ENCODE data around the gene COQ9. TPM values are rescaled to one million over a fixed set of nuclear protein-coding genes. Genes with fewer than 3 reads are reported as not detected.
"Not testable (repeated sequence)": the region's sequence is repeated elsewhere in the genome, so short reads cannot be mapped to it uniquely, and the experiment has no call there.

The COQ9 gene
- total RNA-seq, 1 donor from 2014 or later = 51.2 TPM

GRCh38 chr16:57484515-57485005 is 37.3 kb downstream of the COQ9 start:
- DNase-seq (ENCODE audit: low read depth, low spot score) = no peak

DNA sequence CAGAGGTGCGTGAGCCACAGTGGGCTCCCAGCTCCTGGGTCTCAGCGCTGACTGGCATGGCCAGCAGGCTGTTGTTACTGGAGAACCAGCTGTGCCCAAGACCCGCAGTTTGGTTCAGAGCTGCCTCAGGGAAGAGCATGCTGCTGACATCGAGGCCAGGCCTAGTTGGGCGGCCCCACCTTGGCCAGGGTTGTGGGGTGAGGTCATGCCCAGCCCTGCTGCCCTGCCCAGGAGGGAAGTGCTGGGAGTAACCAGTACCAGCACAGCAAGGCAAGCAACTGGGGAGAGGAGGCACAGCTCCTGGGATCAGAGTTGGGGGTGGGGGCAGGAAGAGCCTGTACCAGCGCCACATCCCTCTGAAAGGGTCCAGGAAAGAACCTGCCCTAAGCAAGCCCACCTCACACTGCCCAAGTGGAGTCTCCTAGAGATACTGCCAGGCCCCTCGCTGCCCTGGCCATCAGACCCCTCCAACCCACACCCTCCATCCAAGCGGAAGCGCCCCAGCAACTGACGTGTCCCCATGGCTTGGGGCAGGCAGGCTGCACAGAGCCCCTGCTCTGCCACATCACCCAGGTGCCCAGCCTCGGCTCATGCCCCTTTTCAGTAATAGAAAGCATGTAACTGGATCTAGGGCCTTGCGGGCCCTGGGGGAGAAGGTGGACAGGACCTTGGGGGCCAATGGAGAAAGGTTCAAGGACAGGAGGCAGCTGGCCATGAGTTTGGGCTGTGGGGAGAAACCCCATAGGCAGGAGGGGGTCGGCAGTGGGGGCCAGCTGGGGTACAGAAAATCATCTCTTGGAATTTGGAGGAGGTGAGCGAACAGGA is 38.0 kb downstream of the COQ9 start:
- DNase-seq (ENCODE audit: low read depth, low spot score) = no peak

DNA sequence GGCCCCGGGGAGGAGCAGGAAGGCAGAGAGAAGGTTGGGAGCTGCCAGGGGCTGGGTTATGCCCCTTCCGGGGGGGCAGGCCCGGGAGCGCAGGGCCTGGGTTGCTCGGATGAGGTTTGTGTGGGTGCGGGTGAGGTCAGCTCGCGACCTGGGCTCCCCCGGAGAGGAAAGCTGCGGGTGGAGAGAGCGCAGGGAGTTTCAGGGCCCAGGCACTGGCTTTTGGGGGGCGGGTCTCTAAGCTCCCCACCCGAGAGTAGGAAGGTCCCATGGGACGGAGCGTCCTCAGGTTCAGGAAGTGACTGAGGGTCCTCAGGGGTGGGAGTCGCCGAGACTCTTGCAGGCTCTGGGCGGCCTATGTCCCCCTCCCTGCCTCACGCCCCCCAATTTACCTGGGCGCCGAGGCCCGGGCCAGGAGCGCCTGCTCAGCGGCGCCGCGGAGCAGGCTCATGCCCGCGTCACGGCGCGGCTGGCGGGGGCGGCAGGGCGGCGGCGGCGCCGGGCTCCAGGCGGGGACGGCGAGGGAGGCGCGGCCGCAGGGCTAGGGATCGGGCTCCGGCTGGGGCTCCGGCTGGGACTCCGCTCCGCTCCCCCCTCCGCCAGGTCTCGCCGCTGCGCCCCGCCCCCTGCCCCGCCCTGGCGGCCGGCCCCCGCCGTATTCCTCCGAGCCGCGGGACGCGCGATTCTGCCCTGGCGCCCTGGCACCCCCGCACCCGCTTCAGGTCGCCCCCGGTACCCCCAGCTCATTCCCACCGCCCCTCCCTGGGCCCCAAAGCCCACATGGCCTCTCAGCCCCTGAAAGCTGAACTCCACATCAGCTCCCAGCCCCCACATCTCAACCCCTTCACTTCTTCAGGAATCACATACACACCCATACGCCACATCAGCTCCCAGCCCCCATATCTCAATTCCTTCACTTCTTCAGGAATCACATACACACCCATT is 38.9 kb downstream of the COQ9 start, which contains the start of gene DOK4:
Gene DOK4 (minus strand): TSS at position 578 of the 942 bp plus-strand sequence. CDS start 6,986 bp downstream, outside the sequence.
- no peak for DNase-seq (ENCODE audit: low read depth, low spot score)

GRCh38 chr16:57486858-57487834 is 39.9 kb downstream of the COQ9 start:
- DNase-seq (ENCODE audit: low read depth, low spot score) = no peak

GRCh38 chr16:57489229-57489628 is 42.0 kb downstream of the COQ9 start:
- no peak for DNase-seq (ENCODE audit: low read depth, low spot score)

- no peak for DNase-seq (ENCODE audit: low read depth, low spot score)
These were observed 46.5 kb downstream of the COQ9 start for GRCh38 chr16:57493767-57494166.

GRCh38 chr16:57497121-57497520 is 49.8 kb downstream of the COQ9 start:
- DNase-seq (ENCODE audit: low read depth, low spot score) = no peak

DNA sequence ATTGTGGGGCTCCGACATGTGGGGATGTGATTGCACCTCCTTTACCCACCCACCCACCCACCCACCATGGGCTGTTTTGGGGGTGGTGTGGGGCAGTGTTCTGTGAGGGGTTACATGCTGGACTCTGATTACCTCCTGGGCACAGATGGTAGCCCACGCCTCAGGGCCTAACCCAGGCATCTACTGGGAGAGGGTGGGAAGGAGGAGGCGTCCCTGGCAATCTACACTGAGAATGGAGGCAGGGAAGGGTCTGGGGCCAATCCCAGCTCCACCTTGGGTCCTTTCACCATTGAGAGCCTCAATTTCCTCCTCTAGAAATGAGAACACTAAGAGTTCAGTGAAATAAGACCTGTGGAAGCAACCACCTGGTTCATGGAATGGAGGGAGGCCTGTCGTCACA is 50.8 kb downstream of the COQ9 start:
- DNase-seq (ENCODE audit: low read depth, low spot score) = no peak

DNA sequence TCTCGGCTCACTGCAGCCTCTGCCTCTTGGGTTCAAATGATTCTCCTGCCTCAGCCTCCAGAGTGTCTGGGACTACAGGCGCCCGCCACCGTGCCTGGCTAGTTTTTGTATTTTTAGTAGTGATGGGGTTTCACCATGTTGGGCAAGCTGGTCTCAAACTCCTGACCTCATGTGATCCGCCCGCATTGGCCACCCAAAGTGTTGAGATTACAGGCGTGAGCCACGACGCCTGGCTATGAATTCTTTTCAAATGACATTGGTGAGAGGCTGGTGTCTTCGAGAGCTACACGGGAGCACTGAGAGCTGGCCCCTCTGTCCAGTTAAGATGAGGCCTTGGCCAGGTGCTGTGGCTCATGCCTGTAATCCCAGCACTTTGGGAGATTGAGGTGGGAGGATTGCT is 52.7 kb downstream of the COQ9 start:
- not testable (repeated sequence) for DNase-seq (ENCODE audit: low read depth, low spot score)

DNA sequence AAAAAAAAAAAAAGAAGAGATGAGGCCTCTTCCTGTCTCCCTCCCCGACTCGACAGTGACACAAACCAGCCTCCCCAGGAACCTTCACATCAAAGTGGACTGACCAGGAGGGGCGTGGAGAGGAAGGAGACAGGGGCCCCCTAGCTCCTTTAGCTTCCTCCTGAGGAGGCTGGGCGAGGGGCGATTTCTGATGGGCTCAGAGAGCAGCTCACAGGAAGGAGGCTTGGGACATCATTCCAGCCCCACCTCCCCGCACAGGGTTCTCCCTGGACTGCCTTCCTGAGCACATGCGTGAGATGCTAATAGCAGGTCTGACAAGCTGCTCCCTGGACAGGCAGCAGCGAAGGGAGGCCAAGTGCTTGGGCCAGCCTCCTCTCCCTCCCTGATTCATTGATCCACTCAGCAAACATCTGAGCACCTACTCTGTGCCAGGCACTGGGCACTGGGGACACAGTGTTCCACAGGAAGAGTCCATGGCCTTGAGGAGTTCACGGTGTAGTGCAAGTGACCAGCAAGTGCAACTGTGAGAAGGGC is 53.4 kb downstream of the COQ9 start:
- DNase-seq (ENCODE audit: low read depth, low spot score) = no peak

GRCh38 chr16:57501492-57501891 is 54.2 kb downstream of the COQ9 start:
- no peak for DNase-seq (ENCODE audit: low read depth, low spot score)

DNA sequence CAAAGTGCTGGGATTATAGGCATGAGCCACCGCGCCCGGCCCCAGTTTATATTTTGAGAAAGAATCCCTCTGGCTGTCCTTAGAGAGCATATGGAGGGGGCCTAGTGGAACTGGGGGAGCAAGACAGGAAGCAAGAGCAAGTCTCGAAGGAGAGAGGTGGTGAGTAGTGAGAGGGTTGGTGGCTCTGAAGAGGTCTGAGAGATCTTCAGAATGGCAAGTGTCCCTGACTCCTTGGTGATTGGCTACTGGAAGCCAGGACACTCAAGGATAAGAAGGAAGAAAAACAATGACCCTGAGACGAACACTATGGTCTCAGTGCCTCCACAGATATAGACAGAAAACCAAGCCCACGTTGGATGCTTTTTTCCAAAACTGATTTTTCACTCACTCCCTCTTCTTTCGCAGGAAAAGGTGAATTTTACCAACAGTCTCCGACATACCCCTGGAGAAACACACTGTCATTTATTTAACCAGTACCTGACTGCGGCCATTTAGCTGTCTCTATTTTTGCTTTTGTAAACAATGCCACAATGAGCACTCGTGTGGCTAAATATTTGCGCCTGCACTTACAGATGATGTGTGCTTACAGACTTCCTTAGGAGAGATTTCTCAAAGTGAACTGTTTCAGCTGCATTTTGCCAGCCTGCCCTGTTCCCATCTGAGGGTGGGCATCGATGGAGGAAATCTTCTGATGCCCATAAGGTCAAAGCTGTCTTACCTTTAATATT is 54.9 kb downstream of the COQ9 start:
- DNase-seq (ENCODE audit: low read depth, low spot score) = no peak

- no peak for DNase-seq (ENCODE audit: low read depth, low spot score)
These were observed 56.1 kb downstream of the COQ9 start for GRCh38 chr16:57503366-57503765.

DNA sequence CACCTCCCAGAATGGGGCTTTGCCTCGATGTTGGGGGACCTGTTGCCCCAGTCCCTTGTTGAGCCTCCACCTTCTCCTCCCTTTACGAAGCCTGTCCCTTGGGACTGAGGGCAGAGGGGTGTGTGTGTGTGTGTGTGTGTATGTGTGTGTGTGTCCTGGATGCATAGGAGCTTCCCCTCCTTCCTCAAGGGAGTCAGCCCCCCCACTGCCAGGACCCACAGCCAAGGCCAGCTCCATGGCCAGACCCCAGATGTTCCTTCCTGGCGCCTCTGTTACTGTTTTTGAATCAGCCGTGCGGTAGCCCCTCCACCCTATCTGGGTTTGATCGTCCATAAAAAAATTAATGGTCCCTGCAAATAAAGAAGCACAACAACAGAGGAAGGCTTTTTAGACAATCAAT is 56.7 kb downstream of the COQ9 start:
- no peak for DNase-seq (ENCODE audit: low read depth, low spot score)

DNA sequence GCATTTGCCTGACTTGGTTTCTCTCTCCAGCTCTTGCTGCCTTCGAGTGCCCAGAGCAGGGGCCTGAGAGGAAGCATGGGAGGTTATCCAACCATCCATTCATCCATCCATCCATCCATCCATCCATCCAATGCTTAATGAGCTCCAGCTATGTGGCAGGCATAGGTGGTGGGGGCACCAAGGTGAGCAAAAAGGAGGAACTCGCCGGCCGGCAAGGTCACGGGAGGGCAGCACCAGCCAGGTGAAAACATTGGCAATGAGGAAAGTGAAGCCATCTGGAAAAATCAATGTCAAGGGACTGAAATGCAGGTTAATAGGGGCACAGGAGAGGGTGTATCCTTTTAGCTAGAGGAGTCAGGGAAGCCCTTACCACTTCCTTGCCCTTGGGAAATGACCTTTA is 57.2 kb downstream of the COQ9 start:
- no peak for DNase-seq (ENCODE audit: low read depth, low spot score)

GRCh38 chr16:57505169-57505568 is 57.9 kb downstream of the COQ9 start:
- DNase-seq (ENCODE audit: low read depth, low spot score) = no peak

DNA sequence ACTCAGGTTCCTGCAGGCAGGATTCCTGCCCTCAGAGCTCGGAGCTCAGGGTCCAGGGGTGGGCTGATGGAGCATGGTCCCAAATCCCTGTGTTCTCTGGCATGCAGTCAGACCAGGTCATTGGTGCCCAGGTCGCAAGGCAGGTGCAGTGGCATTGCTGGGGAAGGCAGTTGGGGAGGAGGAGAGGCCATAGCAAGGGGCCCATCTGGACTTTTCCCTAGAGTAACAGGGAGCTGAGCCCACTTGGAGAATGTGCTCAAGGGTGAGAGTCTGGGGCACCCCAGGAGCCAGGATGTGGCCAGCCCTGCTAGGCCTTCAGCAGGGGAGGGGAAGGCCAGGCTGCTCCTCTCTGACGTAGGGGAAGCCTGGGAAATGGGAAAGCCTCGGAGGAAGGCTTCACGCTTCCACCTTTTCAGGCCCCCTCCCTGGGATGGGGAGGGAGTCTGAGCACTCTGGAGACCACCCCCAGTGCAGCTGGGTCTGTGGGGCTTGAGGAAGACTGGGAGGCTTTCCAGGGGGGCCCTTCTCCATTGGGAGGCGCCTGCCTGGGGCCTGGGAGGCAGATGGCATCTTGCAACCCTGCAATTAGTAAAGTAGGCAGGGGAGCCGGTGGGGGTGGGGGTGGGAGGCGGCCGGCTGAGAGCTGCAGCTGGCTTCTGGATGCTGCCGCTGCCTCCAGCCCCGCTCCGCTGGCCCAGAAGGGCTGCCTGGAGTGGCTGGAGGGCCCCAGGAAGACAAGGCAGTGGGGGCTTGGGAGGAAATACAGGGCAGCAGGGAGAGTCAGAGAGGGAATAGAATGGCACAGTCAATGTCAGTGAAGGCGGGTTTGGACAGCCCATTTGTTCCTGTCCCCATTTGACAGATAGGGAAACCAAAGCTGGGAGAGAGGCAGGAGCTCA is 60.1 kb downstream of the COQ9 start:
- no peak for DNase-seq (ENCODE audit: low read depth, low spot score)

GRCh38 chr16:57508035-57508425 is 60.8 kb downstream of the COQ9 start:
- no peak for DNase-seq (ENCODE audit: low read depth, low spot score)
